ENCODE data around the gene ERG28.
"Not testable (repeated sequence)": the region's sequence is repeated elsewhere in the genome, so short reads cannot be mapped to it uniquely, and the experiment has no call there.

ERG28 gene, protein sequence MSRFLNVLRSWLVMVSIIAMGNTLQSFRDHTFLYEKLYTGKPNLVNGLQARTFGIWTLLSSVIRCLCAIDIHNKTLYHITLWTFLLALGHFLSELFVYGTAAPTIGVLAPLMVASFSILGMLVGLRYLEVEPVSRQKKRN

GRCh38 chr14:75660630-75661498, at the start of gene ERG28, which contains the start of gene TTLL5:
Gene ERG28, minus strand, starts transcription at chr14:75660876. Its CDS starts 3,374 bp downstream, at chr14:75657502.
Gene TTLL5, plus strand, starts transcription at chr14:75661246. Its CDS starts 1,904 bp downstream, at chr14:75663150.
- in situ Hi-C loops (cut with MboI; ENCODE audit: low sequenced_read_pairs): loop anchor here (25.0 kb wide), 1 partner anchor 349 kb away; no protein-coding TSS in a partner anchor

DNA sequence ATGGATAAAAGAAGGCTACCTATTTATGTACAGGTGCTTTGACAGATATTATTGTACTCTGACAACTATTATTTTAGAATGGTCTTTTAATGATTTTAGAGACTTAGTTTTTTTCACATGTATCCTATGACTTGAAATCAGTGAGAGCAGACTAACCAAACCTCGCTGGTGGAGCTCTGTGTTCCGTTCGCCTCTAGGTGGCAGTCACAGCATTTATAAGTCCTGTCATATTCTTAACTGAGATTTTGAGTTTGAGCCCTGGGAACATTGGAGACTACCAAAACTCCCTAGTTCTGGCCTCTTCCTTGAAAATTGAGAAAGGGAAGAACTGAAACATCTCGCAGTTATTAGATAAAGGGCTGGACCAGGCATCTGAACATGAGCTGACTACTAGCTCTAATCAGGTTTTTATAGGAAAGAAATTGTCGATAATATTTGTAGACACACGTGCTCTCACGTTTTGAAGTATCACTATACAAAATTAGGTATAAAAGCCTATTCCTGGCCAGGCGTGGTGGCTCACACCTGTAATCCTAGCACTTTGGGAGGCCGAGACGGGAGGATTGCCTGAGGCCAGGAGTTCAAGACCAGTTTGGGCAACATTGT, 48.6 kb upstream of the ERG28 start:
- in situ Hi-C loops (cut with MboI; ENCODE audit: low sequenced_read_pairs): loop anchor here (25.0 kb wide), 2 partner anchors 278 to 678 kb away; partner anchors contain the start of genes ESRRB, IFT43 and TGFB3

DNA sequence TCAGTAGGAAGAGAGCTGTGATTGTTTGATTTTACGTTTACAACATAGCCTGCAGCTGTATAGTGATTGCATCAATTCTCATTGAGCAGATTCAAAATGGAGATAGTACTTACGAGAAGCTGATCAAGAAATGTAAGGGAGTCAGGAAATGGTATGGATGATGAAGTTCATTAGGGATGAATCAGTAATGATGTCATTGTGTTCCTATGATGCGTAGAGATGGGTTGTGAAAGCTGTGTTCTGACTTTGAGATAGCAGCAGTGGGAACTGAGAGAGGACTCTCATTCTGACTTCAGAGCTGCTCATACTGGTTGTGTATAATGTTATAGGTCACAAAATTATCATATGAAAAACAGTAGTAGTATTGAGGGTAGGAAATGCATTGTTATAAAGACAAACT, 44.3 kb upstream of the ERG28 start:
- in situ Hi-C loops (cut with MboI; ENCODE audit: low sequenced_read_pairs): loop anchor here (25.0 kb wide), 2 partner anchors 282 to 682 kb away; partner anchors contain the start of genes ESRRB, IFT43 and TGFB3

DNA sequence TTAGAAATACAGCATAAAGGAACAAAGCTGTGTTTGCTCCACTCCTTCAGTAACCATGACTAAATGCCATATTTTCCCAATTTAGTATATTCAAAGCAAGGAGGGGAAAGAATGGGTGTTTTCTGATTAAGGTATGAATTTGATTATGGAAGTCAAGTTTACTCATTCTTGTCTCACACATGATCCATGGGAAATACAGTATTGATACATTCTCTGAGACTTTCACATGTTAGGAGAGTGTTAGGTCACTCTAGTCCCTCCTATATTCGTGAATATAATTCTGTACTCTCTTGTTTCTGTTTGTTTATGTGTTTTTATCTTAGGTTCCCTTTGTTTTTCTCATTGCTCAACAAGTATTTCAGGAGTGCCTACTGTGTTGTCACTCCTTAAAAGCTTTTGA, 42.8 kb upstream of the ERG28 start:
- in situ Hi-C loops (cut with MboI; ENCODE audit: low sequenced_read_pairs): loop anchor here (25.0 kb wide), 2 partner anchors 284 to 684 kb away; partner anchors contain the start of genes ESRRB, IFT43 and TGFB3

DNA sequence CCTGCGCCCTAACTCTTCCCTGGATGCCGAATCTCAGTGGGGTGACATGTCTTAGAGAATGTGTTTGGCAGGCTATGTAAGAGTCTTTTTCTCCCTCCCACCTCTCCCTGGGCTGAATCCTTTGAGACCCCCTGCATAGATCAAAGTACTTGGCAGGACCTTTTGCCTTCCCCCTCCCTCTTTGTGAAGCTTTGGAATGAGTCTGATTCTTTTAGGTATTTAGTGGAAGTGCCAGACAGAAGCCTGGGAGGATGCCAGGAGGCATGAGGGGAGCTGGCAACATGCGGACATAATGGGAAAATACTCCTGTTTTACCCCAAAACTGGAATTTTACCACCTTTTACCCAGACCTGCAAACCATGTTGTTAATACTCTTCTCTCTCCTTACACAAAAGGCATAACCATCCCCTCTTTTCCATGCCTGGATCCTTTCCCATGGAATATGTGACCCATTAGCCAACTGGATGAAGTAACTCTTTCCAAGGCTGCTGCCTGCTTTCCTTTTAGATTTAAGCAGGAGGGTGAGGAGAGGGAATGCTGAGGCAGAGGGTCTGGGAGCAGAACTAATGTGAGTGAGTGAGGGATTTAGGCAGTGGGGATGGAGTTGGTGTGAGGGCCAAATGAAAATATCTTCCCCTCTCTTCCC, 42.1 kb upstream of the ERG28 start:
- in situ Hi-C loops (cut with MboI; ENCODE audit: low sequenced_read_pairs): loop anchor here (25.0 kb wide), 2 partner anchors 285 to 685 kb away; partner anchors contain the start of genes ESRRB, IFT43 and TGFB3

DNA sequence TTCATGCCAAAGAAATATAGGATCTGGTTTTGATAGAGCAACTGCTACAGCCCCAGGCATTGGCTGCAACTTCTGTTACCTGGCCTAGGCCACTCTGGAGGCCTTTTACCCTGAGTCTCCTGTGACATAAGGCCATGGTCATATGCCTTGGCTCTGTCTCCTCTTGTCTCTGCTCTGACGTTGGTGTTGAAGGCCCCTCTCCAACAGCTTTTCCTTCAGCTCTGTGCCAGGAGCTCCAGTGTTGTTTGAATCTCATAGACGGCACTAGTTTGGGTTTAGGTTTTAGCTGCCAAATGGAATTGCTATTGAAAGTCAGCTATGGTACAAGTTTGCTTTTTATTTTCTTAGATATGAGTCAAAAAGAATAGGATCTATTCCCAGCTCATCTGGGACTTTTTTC, 41.4 kb upstream of the ERG28 start:
- in situ Hi-C loops (cut with MboI; ENCODE audit: low sequenced_read_pairs): loop anchor here (25.0 kb wide), 2 partner anchors 285 to 685 kb away; partner anchors contain the start of genes ESRRB, IFT43 and TGFB3

- in situ Hi-C loops (cut with MboI; ENCODE audit: low sequenced_read_pairs): loop anchor here (25.0 kb wide), 2 partner anchors 287 to 687 kb away; partner anchors contain the start of genes ESRRB, IFT43 and TGFB3
Observed at GRCh38 chr14:75700295-75700694, 39.6 kb upstream of the ERG28 start.

GRCh38 chr14:75699331-75699730, 38.7 kb upstream of the ERG28 start:
- in situ Hi-C loops (cut with MboI; ENCODE audit: low sequenced_read_pairs): no loop called here

DNA sequence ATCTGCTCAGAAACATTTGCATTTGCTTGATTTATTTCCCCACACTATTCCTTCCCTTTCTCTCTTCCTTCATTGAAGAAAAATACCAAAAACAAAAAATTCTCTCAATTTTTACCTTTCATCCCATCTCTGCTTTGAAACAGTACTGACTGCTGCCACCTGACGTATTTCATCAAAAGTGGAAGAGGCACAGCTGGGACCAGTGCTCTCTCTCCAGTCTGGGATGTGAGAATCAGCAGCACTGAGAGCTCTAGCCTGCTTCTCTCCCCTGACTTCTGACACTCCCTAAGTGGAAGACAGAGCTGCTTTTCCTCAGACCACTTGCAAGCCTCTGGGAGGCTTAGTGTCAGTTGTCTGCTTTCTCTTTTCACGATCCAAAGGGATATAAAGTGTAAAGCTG, 37.2 kb upstream of the ERG28 start:
- in situ Hi-C loops (cut with MboI; ENCODE audit: low sequenced_read_pairs): no loop called here

- in situ Hi-C loops (cut with MboI; ENCODE audit: low sequenced_read_pairs): no loop called here
Observed at GRCh38 chr14:75697386-75697785, 36.7 kb upstream of the ERG28 start.

- in situ Hi-C loops (cut with MboI; ENCODE audit: low sequenced_read_pairs): not testable (repeated sequence)
Observed at GRCh38 chr14:75695025-75695424, 34.3 kb upstream of the ERG28 start.

- in situ Hi-C loops (cut with MboI; ENCODE audit: low sequenced_read_pairs): no loop called here
Observed at GRCh38 chr14:75690010-75690409, 29.3 kb upstream of the ERG28 start.

- in situ Hi-C loops (cut with MboI; ENCODE audit: low sequenced_read_pairs): no loop called here
Observed at GRCh38 chr14:75689012-75689411, 28.3 kb upstream of the ERG28 start.

- in situ Hi-C loops (cut with MboI; ENCODE audit: low sequenced_read_pairs): no loop called here
Observed at GRCh38 chr14:75685910-75686309, 25.2 kb upstream of the ERG28 start.

- in situ Hi-C loops (cut with MboI; ENCODE audit: low sequenced_read_pairs): no loop called here
Observed at GRCh38 chr14:75675265-75675960, 14.7 kb upstream of the ERG28 start.

GRCh38 chr14:75673345-75674035, 12.8 kb upstream of the ERG28 start:
- in situ Hi-C loops (cut with MboI; ENCODE audit: low sequenced_read_pairs): loop anchor here (25.0 kb wide), 1 partner anchor 361 kb away; no protein-coding TSS in a partner anchor

GRCh38 chr14:75672605-75673192, 12.0 kb upstream of the ERG28 start:
- in situ Hi-C loops (cut with MboI; ENCODE audit: low sequenced_read_pairs): loop anchor here (25.0 kb wide), 1 partner anchor 360 kb away; no protein-coding TSS in a partner anchor

DNA sequence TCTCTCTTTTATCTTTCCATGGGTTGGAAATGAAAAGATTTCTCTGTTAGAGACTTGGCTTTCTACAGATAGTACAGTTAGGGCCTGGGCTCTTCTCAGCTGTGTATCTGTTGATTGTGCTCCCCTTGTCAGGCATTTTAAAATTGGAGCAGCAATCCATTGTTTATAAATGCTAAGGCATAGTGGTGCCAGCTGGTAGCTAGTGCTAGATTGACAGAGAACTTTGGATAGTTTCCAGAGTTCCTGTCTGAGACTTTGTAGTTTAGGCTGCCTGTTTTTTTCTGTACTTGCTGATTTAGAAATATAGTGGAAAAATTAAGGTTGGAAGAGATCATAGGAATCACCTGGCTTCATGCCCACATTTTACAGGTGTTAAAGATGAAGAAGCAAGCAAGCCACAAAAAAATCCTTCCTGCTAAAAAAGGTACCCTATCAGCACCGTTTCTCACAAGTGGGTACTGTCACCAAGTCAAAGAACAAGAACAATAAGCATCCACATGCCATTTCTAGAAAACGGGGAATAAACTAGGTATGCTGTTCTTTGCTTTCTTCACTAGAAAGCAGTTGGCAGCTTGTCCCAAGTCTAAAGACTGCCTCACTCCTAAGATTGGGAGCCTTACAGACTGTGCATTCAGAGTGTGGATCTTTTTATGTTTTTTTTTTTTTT, 6.6 kb upstream of the ERG28 start:
- in situ Hi-C loops (cut with MboI; ENCODE audit: low sequenced_read_pairs): loop anchor here (25.0 kb wide), 1 partner anchor 355 kb away; no protein-coding TSS in a partner anchor
